GM04503 (cell line): ENCODE measurements around the gene MACROH2A1.
A peak's percentile ranks its signal among the peaks of the same experiment; 100 is the strongest.
"Not testable (repeated sequence)": the region's sequence is repeated elsewhere in the genome, so short reads cannot be mapped to it uniquely, and the experiment has no call there.

ENCODE experiments used
- DNase-seq: peaks from one replicate; pipeline ENCODE4 v3.0.0-alpha.2; 2012; ENCODE audit warnings: low read depth

Gene MACROH2A1

DNA sequence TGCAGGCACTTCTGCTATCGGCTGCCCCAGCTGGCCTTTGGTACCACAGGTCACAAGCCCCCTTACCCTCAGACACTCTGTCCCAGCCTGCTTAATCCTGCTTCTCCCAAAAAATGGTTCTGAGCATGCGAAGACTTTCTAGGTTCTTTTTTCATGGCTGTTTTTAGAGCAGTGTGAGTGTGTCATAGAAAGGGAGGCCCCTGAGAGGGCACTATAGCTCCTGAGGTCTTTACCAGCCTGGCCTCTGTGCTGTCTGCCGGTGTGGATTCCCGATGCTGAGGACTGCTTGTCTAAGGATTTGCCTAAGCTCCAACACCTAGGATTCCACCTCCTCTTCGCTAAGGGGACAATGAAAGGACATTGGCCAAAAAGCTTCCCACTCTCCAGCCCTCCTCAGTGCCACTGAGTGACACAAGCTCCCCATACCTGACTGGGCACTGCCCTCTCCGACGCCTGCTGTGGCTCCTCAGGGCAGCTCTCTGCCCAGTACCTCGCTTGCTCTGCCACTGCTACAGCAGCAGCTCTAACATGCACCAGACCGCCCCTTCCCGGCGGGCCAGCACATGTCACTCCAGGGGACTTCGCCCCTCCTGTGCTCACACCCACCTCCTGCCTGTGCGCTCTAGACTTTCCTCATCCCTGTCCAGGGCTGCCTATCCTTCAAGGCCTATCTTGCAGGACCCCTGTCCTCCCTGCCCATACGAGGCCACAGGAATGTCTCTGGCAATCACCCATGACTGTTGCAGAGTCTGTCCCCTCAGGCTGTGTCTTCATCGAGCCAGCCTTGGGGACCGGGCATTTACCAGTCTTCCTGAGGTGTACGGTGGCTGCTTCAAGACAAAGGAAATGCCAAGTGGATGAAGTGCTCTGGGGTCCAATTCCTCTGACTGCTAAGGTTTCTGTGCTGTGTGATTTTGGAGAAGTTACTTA lies 21.0 kb downstream of the MACROH2A1 start:
- DNase-seq: no peak

DNA sequence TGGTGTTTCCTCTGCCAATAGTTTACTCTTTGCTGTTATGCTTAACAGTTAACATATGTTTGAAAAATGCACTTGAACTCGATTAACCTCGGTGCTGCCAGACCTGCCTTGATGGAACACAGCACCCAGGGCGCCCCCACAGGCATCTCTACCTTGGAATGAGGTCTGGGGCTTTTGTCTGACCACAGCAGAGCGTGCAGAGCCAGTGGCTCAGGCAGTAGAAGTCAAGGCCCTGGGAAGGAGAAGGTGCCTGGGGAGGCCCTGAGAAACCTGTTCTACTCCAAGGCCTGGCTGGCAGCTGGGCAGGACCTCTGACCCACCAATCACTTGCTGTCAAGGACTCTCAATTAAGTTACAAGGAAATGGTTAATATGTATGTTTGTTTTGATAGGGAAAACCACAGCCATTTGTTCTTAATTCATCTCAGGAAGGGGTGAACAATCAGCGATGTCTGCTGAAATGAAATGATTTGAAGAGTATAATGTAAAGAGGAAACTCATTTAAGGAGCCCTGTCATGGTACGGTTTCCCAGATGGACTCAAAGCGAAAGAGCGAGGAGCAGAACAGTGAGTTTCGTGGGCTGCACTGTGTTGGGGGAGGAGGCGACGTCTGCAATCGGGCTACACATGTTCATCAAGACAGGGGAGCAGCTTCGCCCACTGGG lies 21.9 kb downstream of the MACROH2A1 start:
- no peak for DNase-seq

DNA sequence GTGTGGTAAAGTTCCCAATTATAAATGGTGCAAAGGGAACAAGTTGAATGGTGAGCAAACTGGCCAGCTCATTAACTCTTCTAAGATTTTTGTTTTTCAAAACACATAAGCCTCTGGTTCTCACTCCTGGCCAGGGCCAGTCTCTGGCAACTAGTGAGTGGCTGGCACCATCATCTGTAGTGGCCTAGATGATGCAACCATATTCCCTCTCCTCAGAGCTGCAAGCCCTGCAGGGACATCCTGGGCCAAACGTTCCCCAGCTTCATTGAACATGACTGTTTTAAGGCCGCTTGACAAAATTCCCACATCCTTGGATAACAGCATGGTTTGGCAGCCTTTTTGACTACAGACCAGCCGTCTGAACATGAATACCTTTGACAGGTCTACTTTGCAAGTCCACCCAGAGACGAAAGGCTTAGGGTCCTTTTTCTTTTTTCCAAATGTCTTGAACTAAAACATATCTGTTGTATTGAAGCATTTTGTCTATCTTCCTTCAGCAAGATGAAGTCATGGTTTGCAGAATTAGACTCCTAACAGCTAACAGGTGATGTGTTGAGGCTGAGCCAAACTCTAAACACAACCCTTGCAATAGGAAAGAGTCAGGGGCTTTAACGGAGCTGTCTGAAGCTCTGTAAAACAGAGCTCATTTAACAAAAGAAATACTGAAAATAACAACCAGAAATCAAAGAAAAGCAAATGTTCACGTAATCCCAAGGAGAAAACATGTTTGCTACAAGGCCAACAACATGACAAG lies 23.8 kb downstream of the MACROH2A1 start:
- no peak for DNase-seq

DNA sequence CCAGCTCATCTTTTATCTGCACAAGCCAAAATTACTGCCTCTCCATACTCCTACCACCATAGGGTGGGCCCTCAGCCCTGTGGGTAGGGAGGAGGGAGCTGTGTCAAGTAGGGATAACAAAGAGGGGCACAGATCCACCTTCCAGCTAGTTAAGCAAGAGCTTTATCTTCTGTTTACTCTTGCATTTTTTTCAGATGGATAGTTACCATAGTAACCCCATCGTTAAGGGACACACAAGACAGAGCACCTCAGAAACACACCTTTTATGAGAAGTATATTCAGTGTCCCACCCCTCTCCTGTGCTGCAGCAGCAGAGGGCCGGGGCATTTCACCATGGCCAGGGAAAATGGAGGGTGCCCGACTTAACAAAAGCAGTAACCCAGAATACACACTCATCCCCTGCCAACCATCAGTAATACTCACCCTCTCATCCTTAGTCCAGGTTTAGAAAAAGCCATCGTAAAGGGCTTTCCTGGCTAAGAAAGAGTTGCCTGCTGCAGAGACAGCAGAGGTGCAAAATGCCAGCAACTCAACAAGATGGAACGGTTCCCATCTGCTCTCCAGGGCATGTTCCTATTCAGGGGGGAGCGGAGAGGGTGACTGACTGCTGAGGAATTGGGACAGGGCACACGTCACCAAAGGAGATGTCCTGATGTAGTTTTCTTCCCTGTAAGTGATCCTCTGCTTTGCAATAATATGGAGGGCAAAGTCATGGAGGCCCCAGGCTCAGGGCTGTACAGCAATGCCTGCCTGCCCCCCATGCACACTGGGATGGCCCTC lies 25.1 kb downstream of the MACROH2A1 start:
- DNase-seq: no peak

DNA sequence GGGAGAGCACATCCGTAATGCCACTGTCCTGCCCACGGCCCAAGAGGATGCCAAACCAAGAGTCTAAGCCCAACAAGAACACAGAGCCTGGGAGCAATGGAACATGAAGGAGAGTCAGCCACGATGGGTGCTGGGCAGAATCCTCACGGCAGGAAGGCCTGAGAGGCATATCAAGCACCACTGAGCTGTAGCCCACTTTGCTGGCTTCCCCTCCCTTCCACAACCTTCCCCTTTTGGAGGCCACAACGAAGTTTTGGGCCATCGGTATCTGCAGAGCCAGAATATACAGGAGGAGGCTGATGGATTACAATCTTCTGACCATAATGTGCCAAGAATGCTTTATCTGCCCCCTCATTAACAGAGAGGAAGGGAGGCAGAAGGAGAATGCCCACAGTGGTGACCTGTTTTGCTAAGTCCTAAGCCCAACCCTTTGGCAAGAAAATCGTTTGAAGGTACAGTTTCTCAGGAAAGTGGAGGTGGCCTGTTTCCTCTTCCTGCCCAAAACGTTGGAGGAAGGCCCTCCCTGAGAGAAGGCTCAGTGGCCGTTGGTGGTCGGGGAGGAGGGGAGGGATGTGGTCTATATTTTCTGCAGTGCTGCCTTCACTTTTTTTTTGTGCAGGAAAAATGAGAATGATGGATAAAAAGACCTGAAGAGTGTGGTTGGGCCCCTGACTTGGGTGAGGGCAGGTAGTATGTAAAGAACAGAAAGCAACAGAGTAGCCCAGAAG lies 26.2 kb downstream of the MACROH2A1 start:
- DNase-seq: no peak

DNA sequence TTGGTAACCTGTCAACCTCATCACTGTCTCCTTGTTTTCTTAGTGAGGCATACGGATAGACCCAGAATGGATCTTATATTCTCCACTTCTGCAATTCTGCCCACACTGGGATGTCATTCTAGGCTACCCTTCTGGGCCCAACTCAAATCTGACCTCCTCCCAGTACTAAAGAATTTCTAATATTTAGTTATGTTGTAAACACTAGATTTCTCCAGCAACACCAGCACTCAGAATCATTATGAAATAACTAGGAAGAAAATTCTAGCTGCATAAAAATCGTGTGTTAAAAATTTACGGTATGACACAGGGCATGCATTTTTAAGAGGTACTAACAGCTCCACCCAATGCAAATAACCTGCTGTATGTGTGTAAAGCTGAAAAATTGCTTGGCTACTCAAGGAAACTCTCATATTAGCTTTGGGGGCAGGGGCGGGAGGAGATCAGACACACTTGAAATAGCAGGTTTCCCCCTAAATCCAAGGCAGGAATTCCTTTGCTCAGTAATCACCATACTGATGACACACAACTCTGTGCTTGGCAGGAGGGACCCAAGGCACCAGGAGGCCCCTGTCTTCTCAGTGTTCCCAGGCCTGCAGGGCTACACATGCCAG lies 27.3 kb downstream of the MACROH2A1 start:
- no peak for DNase-seq

DNA sequence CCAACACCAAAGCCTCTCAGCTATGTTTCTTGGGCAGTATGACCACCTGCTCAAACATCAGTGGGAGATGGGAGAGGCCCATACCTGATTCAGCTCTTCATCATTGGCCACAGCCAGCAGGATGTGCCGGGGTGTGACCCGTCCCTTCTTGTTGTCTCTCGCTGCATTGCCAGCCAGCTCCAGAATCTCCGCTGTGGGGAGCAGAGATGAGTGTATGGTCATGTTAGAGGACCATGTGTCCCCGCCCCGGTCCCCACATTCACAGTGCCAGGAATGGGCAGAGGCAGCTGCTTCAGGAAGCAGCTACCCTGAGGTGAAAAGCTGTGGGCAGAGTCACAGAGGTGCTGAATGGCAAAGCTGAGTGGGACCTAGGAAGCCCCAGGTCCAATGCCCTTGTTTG lies 29.1 kb downstream of the MACROH2A1 start:
- no peak for DNase-seq

DNA sequence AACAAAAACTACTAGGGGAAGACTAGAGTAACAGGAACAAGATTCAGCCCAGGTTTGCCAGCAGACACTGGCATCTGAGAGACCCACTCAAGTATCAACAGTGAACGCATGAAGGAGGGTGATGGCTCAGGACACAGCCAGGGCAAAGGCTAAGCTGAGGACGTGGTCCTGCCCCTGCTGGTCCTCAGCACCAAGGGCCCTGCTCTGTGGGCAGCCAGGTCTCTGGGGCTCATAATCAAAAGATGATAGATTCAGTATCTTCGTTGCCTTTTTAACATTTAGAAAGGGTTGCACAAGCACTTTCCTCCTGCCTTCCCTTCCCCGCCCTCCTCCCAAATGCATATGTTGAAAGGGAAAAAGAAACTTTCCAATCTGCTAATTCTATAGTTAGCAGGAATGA lies 31.5 kb downstream of the MACROH2A1 start:
- DNase-seq: no peak

DNA sequence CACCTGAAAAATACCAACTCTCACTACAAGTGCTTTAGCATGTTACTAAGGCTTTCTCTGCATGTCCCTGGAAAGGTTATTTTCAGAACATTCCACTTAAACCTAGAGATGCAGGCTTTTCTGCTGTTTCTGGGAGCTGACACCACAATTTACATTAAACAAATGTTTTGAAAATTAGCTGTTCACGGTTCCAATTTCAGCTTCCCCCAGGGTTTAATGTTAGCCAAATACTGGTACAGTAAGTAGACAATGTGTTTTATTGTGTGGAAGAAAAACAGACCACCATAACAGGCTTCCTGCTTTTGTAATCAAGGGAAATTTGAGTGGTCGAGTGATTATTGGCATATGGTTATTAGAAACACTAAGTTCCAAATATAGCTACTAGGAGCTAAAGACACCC lies 32.0 kb downstream of the MACROH2A1 start:
- DNase-seq: no peak

DNA sequence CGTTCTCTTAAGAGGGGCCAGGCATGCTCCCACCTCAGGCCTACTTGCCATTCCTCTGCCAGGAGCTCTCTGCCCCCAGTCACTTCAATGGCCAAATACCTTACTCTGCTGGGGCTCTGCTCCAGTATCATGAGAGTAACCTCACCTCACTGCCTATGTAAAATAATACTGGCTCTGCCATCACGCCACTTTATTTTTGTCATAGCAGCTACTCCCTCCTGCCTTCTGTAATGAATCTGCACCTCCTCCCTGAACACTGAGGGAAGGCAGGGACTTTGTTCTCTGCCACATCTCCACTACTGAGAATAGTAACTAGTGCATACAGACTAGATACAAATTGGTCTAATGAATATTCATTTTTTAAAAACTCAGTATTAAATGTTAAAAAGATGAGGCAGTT lies 33.8 kb downstream of the MACROH2A1 start:
- DNase-seq: no peak

DNA sequence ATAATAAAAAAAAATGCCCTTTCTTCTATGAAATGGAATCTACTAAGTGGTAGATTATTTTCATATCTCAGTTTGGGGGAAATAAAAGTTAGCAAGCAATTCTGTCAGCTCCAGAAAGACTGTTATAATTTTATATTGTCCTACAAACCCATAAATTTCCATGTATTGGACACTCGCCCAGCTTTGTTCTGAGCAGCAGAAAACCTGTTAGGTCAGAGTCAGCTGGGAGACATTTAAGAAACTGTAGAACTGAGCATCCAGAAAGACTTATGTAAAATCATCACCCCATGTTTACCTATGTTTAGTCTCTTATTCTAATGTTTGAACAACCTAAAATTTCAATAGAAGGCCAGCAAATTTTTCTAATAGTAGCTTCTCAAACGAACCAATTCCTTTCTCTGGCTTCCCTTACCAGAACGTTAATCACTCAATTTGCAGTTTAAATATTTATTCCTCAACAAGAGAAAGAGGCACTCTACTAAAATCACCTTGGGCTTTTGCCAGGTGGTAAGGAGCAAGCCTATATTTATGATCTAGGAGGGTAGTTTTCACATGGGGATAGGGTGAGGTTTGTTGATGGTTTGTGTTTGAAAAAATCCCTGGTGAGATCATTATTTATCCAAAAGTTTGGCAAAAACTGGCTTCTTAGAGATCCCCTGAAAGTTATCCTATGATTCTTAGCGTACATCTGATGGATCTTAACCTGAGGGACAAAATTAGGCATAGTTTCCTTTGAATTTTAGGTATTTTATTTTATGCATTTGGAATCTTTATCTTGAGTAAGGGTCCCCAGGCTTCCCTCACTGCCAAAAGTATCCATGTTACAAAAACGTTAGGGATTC lies 34.4 kb downstream of the MACROH2A1 start:
- no peak for DNase-seq

DNA sequence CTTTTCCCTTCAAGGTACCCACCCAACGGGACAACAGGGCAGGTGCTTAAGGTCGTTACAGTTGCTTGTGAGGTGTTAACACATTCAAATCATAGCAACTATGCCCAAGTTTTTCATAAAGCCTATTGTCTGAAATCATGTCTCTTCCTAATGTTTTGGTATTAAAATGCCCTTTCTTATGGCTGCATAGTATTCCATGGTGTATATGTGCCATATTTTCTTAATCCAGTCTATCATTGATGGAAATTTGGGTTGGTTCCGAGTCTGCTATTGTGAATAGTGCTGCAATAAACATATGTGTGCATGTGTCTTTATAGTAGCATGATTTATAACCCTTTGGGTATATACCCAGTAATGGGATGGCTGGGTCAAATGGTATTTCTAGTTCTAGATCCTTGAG lies 35.7 kb downstream of the MACROH2A1 start:
- not testable (repeated sequence) for DNase-seq

DNA sequence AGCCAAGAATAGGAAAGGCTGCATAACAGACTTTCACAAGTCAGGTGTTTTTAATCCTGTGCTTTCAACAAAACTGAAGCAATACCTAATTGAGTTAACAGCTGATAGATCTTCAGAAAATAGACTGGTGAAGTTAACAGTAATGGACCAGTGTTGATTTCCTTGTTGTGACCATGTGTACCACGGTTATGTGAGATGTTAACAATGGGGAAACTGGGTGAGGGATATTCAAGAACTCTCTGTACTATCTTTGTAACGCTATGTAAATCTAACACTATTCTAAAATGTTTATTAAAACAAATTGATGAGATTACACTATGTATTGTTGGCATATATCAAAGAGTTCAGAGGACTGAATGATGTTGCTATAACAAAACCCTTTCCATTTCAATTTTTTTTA lies 36.9 kb downstream of the MACROH2A1 start:
- DNase-seq: no peak

DNA sequence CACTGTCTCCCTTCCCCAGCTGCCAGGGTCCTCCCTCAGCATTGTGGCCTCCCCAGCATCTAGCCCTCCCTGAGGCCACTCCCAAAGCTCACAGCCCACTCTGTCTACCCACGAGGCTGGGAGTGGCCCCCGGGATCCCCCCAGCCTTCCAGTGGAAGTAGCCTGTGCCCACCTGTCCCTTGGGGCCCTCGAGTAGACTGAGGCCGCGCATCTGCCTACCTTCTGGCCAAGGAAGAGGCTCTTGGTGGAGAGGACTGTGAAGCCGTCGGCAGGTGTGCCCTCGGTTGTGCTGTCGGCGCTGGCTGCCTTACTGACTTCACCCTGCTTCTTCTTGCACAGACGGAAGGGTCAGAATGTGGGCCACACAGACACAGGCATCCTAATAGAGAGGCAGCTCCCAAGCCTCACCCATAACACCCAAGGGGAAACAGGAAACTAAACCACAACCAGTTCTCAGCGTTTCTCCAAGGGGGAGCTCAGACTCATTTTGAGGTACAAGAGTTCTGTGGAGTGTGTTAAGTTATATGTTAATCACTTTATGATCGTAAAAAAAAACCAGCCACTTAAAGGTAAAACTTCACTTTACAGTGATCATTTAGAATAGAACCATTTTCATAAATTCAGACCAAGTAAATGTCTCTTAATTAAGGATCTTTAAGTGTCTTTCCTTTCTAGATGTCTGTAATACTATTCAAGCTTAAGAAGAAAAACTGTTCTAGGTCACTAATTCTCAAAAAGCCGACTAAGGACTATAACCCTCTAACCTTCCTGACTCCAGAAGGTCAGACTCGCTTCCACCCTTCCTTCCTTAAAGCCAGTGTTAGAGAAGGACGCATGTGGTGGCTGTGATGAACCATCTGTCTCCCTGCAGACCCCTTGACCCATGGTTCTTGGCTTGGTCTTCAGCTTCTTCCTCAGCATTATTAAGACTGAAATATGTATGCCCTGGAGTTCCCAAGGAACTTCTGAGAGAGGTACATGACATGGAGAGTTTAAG lies 38.5 kb downstream of the MACROH2A1 start:
- no peak for DNase-seq

DNA sequence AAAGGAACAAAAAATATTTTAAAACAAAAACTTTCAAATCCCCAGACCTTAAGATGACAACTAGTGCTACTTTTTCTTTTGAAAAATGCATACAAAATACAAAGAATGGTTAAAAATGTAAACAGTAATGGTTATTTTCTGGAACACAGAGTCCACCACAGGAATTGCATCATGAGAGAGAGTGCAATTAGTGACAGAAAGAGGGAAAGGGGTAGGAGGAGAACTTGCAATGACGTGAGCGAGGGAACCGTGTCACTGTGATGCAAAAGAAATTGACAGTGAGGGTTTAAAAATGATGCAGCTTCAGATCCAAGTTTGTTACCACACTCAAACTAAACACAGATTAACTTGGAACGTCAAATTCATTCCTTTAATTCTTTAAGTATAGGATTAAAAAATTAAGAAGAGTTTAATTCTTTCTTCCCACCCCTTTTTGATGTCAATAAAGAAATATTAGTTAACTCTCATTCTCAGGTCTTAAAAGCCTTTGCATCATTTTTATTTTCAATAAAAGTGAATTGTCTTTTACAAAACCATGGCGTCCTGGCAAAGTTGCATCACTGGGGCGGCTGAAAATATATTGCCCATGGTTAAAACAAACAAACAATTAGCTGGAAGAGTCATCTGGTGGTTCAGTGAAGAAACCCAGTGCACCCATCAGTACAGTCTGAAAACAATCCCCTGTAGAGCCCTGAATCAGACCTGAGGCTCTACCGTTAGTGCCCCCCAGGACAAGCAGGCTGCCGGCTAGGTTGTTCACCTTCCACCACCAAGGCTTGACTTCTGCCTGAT lies 39.5 kb downstream of the MACROH2A1 start:
- DNase-seq: no peak

DNA sequence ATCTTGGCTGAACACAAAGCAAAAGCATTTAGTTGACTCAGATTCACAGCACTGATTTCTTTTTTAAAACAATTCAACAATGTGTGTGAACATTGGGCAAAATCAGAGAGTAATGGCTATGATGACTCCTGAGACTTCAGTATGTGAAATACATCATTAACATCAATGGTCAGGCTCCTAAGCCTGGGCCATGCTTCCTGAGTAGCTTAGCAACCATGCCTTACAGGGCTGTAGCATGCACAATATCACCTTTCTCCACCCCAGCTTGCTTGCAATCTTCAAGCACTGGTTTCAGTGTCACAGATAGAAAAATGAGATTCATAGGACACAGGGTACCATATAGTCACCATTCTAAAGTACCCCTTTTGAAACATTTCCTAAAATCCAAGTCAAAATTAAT lies 41.3 kb downstream of the MACROH2A1 start:
- DNase-seq: no peak

DNA sequence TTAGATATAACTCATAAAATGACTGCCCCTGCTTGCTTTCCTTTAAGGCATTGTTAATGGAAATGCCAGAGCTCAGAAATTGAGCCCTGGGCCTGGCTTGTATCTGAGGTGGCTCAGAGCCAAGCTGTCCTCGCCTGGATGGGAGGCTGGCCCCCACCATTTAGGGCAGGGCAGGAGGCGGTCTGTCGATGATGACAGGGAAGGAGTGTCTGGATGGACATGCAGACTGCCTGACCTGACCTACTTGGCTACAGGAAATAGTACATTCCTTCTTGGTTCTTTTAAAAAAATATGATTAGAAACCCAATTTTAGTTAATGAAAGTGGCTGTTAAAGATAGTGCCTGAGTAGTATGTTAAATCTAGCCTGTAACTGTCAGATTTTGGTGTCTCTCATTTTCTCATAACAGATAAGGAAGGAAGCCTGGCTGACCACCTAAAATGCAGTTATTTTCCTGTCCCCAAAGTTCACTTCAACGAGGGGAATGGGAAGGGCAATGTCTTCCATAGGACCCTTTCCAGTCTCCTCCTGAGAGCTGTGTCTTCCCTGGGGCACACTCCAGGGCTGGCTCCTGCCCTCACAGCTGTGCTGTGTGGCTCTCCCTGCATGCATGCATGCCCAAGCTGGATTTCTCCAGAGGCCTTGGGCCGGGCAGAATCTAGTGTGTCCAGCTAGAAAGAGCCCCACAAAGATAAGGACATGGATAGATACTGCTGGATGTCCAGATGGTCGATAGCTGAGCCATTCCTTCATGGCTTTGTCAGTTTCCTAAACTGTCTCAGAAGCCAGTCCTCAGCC lies 42.3 kb downstream of the MACROH2A1 start:
- DNase-seq: peak; percentile 46
